Activated CD8-positive, alpha-beta T cell treated with anti-CD3 and anti-CD28 coated beads, Interleukin-2, amount 10 ng/mL, durations not matched to agents 7 days and 5 days (primary cell): ENCODE results near the gene SHOX. TPM values are rescaled to one million over a fixed set of nuclear protein-coding genes. Genes with fewer than 3 reads are reported as not detected.
"Not testable (repeated sequence)": the region's sequence is repeated elsewhere in the genome, so short reads cannot be mapped to it uniquely, and the experiment has no call there.

Experiments
- ATAC-seq: fragments of 150-1000 bp; cut with Tn5 transposase; one replicate; pipeline ENCODE4 v1.10.0; 2021; ENCODE audit warnings: moderate library complexity
- CTCF ChIA-PET: fragments of 350-600 bp; sonication (Branson Sonifier 250); formaldehyde crosslinking; loops from one replicate; lab custom pipeline; 2021; ENCODE audit warnings: antibody characterized with exemption; lab: Charles Lee
- POLR2A ChIA-PET: fragments of 350-600 bp; sonication (Branson Sonifier 250); formaldehyde crosslinking; loops from one replicate; lab custom pipeline; 2021; ENCODE audit warnings: antibody characterized with exemption; lab: Charles Lee
- DNase-seq: peaks from one replicate; pipeline ENCODE4 v3.0.0-alpha.2; 2020
- H3K27ac Mint-ChIP-seq: one replicate; pipeline ENCODE4 v1.8.0; 2021; ENCODE audit warnings: mild to moderate bottlenecking, mixed read lengths
- H3K27me3 Mint-ChIP-seq: one replicate; pipeline ENCODE4 v1.8.0; 2021; ENCODE audit warnings: low read depth, mixed read lengths
- H3K36me3 Mint-ChIP-seq: one replicate; pipeline ENCODE4 v1.8.0; 2021; ENCODE audit warnings: low read depth, mixed read lengths
- H3K4me1 Mint-ChIP-seq: one replicate; pipeline ENCODE4 v1.8.0; 2021; ENCODE audit warnings: low read depth, mixed read lengths
- H3K4me3 Mint-ChIP-seq: one replicate; pipeline ENCODE4 v1.8.0; 2021; ENCODE audit warnings: mild to moderate bottlenecking, mixed read lengths
- H3K9me3 Mint-ChIP-seq: one replicate; pipeline ENCODE4 v1.8.0; 2022; ENCODE audit warnings: mixed read lengths; ENCODE audit not compliant: insufficient read depth
- total RNA-seq, 2 experiments: library from RNA; stranded (reverse); gene quantifications; one replicate each; pipeline ENCODE4 v1.2.3, GENCODE V29; 2021

The SHOX gene
- total RNA-seq = not detected

DNA sequence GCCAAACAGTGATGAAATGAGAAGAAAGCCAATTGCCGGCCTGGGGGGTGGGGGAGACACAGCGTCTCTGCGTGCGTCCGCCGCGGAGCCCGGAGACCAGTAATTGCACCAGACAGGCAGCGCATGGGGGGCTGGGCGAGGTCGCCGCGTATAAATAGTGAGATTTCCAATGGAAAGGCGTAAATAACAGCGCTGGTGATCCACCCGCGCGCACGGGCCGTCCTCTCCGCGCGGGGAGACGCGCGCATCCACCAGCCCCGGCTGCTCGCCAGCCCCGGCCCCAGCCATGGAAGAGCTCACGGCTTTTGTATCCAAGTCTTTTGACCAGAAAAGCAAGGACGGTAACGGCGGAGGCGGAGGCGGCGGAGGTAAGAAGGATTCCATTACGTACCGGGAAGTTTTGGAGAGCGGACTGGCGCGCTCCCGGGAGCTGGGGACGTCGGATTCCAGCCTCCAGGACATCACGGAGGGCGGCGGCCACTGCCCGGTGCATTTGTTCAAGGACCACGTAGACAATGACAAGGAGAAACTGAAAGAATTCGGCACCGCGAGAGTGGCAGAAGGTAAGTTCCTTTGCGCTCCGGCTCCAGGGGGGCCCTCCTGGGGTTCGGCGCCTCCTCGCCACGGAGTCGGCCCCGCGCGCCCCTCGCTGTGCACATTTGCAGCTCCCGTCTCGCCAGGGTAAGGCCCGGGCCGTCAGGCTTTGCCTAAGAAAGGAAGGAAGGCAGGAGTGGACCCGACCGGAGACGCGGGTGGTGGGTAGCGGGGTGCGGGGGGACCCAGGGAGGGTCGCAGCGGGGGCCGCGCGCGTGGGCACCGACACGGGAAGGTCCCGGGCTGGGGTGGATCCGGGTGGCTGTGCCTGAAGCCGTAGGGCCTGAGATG, at the start of gene SHOX:
TSS of gene SHOX (plus strand) at position 180 of the 885 bp plus-strand sequence. CDS start at position 287, 107 bp downstream.
- Mint-ChIP-seq H3K4me3 (peak within 1 kb of the TSS; percentile 22), H3K9me3 (no peaks in the 10 kb centered on the region), H3K4me1 (no peaks in the 10 kb centered on the region), H3K27ac (peak within 1 kb of the TSS; percentile 52), H3K36me3 (no peaks in the 10 kb centered on the region), H3K27me3 (peaks cover 69% of the 10 kb centered on the region)
- ChIA-PET CTCF (no interaction called here), POLR2A (no interaction called here)
- DNase-seq (no peak), ATAC-seq (no peak)

- no peak for ATAC-seq
- no peaks in the 10 kb centered on the region for H3K27me3 Mint-ChIP-seq
- H3K36me3 Mint-ChIP-seq = no peaks in the 10 kb centered on the region
- no peak overlapping the region for H3K4me3 Mint-ChIP-seq
- DNase-seq = no peak
- POLR2A ChIA-PET = no interaction called here
- CTCF ChIA-PET = no interaction called here
- no peaks in the 10 kb centered on the region for H3K4me1 Mint-ChIP-seq
- H3K9me3 Mint-ChIP-seq = peaks cover 3% of the 10 kb centered on the region
- H3K27ac Mint-ChIP-seq = no peak overlapping the region
Measured at GRCh38 chrX:581066-581465, 49.5 kb upstream of the SHOX start.

- ATAC-seq (no peak), DNase-seq (no peak)
- Mint-ChIP-seq H3K4me3 (no peak overlapping the region), H3K27me3 (no peaks in the 10 kb centered on the region), H3K27ac (no peak overlapping the region), H3K4me1 (no peaks in the 10 kb centered on the region), H3K36me3 (no peaks in the 10 kb centered on the region), H3K9me3 (peaks cover 3% of the 10 kb centered on the region)
- POLR2A ChIA-PET = no interaction called here
- CTCF ChIA-PET = no interaction called here
Measured at GRCh38 chrX:581720-582298, 48.8 kb upstream of the SHOX start.

DNA sequence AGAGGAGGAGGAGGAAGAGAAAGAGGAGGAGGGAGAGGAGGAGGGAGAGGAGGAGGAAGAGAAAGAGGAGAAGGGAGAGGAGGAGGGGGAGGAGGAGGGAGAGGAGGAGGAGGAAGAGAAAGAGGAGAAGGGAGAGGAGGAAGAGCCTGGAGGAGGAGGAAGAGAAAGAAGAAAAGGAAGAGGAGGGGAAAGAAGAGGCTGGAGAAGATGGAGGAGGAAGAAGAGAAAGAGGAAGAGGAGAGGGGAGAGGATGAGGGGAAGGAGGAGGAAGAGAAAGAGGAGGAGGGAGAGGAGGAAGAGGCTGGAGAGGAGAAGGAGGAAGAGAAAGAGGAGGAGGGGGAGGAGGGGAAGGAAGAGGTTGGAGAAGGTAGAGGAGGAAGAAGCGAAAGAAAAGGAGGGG, 46.0 kb upstream of the SHOX start:
- H3K4me3 Mint-ChIP-seq = no peak overlapping the region
- H3K4me1 Mint-ChIP-seq = no peaks in the 10 kb centered on the region
- ATAC-seq (no peak), DNase-seq (no peak)
- ChIA-PET CTCF (no interaction called here), POLR2A (no interaction called here)
- H3K9me3 Mint-ChIP-seq = no peaks in the 10 kb centered on the region
- H3K36me3 Mint-ChIP-seq = no peaks in the 10 kb centered on the region
- H3K27ac Mint-ChIP-seq = no peak overlapping the region
- H3K27me3 Mint-ChIP-seq = no peaks in the 10 kb centered on the region

GRCh38 chrX:585115-585808, 45.3 kb upstream of the SHOX start:
- ATAC-seq (no peak), DNase-seq (no peak)
- ChIA-PET POLR2A (no interaction called here), CTCF (no interaction called here)
- H3K36me3 Mint-ChIP-seq = no peaks in the 10 kb centered on the region
- no peak overlapping the region for H3K27ac Mint-ChIP-seq
- H3K9me3 Mint-ChIP-seq = peaks cover 5% of the 10 kb centered on the region
- no peaks in the 10 kb centered on the region for H3K27me3 Mint-ChIP-seq
- H3K4me3 Mint-ChIP-seq = no peak overlapping the region
- H3K4me1 Mint-ChIP-seq = no peaks in the 10 kb centered on the region

DNA sequence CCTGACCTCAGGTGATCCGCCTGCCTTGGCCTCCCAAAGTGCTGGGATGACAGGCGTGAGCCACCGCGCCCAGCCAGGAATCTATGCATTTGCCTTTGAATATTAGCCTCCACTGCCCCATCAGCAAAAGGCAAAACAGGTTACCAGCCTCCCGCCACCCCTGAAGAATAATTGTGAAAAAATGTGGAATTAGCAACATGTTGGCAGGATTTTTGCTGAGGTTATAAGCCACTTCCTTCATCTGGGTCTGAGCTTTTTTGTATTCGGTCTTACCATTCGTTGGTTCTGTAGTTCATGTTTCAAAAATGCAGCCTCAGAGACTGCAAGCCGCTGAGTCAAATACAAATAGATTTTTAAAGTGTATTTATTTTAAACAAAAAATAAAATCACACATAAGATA, 44.2 kb upstream of the SHOX start:
- CTCF ChIA-PET = no interaction called here
- ATAC-seq (no peak), DNase-seq (no peak)
- no peaks in the 10 kb centered on the region for H3K4me1 Mint-ChIP-seq
- no peaks in the 10 kb centered on the region for H3K27me3 Mint-ChIP-seq
- peaks cover 6% of the 10 kb centered on the region for H3K9me3 Mint-ChIP-seq
- H3K36me3 Mint-ChIP-seq = no peaks in the 10 kb centered on the region
- no peak overlapping the region for H3K27ac Mint-ChIP-seq
- POLR2A ChIA-PET = no interaction called here
- no peak overlapping the region for H3K4me3 Mint-ChIP-seq

DNA sequence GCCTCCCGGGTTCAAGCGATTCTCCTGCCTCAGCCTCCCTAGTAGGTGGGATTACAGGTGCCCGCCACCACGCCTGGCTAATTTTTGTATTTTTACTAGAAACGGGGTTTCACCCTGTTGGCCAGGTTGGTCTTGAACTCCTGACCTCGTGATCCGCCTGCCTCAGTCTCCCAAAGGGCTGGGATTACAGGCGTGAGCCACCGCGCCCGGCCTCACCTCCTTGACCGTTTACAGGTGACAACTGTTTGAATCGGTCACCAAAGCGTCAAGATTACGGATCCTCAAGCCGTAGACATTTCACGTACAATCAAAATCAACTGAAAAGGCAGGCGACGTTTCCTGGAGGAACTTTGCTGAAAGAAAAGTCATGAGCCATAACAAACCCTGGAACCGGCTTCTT, 41.3 kb upstream of the SHOX start:
- CTCF ChIA-PET, POLR2A ChIA-PET, H3K27ac Mint-ChIP-seq, H3K27me3 Mint-ChIP-seq, DNase-seq, H3K4me1 Mint-ChIP-seq, H3K4me3 Mint-ChIP-seq, H3K36me3 Mint-ChIP-seq, ATAC-seq: not testable (repeated sequence)
- peaks cover 11% of the 10 kb centered on the region for H3K9me3 Mint-ChIP-seq

DNA sequence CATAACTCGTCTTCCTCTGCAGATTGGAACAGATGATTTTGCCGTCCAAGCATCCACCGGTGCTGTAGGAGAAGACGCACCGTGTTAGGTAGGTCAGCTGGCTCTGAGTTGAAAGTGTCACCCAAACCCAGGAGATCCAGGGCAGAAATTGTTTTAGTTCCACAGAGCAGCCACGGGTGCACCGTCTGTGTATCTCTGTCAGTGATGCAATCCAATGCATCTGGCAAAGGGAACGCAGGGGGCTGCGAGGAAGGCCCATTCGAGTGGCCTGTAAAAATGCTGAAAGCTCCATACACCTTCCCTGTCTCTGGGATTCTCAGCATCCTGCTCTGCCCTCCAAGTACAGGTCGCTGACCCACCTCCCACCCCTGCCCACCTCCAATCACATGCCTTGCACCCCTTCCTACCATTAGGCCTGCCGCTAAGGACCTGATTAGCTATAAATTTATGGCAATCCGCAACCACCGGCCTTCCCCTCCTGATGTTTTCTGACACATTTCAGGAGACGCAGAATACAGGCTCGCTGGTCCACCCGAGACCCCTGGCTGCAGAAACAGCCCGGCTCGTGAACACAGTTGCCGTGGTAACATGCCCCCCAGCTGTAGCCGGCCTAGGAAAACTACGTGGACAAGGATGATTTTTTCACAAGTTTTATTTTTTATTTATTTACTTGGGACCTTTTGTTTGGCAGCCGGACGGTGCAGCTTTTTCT, 39.7 kb upstream of the SHOX start:
- H3K4me1 Mint-ChIP-seq = no peaks in the 10 kb centered on the region
- H3K27ac Mint-ChIP-seq = no peak overlapping the region
- no peak for ATAC-seq
- no peak for DNase-seq
- H3K27me3 Mint-ChIP-seq = no peaks in the 10 kb centered on the region
- peaks cover 11% of the 10 kb centered on the region for H3K9me3 Mint-ChIP-seq
- no peaks in the 10 kb centered on the region for H3K36me3 Mint-ChIP-seq
- ChIA-PET POLR2A (no interaction called here), CTCF (no interaction called here)
- H3K4me3 Mint-ChIP-seq = no peak overlapping the region

GRCh38 chrX:599837-600715, 30.5 kb upstream of the SHOX start:
- ChIA-PET POLR2A (no interaction called here), CTCF (no interaction called here)
- Mint-ChIP-seq H3K27ac (no peak overlapping the region), H3K9me3 (no peaks in the 10 kb centered on the region), H3K4me3 (no peak overlapping the region), H3K4me1 (no peaks in the 10 kb centered on the region), H3K36me3 (no peaks in the 10 kb centered on the region), H3K27me3 (no peaks in the 10 kb centered on the region)
- ATAC-seq = no peak
- DNase-seq = no peak

DNA sequence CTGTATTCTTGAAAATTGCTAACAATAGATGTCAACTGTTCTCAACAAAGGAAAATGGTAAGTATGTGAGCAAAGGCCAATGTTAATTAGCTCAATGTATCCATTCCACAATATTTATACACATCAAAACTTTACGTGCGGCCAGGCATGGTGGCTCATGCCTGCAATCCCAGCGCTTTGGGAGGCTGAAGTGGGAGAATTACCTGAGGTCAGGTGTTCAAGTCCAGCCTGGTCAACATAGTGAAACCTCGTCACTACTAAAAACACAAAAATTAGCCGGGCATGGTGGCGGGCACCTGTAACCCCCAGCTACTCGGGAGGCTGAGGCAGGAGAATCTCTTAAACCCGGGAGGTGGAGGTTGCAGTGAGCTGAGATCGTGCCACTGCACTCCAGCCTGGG, 27.6 kb upstream of the SHOX start:
- H3K4me1 Mint-ChIP-seq, ATAC-seq, DNase-seq, H3K27ac Mint-ChIP-seq, H3K9me3 Mint-ChIP-seq, POLR2A ChIA-PET, CTCF ChIA-PET, H3K27me3 Mint-ChIP-seq, H3K36me3 Mint-ChIP-seq, H3K4me3 Mint-ChIP-seq: not testable (repeated sequence)

DNA sequence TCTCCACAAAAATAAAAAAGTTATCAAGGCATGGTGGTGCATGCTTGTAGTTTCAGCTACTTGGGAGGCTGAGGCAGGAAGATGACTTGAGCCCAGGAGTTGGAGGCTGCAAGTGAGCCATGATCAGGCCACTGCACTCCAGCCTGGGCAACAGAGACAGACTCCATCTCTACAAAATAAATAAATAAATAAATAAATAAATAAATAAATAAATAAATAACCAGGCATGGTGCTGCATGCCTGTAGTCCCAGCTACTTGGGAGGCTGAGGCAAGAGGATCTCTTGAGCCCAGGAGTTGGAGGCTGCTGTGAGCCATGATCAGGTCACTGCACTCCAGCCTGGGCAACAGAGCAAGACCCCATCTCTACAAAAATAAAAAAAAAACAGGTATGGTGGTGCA, 26.0 kb upstream of the SHOX start:
- ATAC-seq, CTCF ChIA-PET, H3K4me3 Mint-ChIP-seq, H3K27me3 Mint-ChIP-seq, POLR2A ChIA-PET, H3K4me1 Mint-ChIP-seq, DNase-seq, H3K9me3 Mint-ChIP-seq, H3K27ac Mint-ChIP-seq, H3K36me3 Mint-ChIP-seq: not testable (repeated sequence)
